LoVo (cell line): ENCODE measurements around the gene TUFT1.
"Not testable (repeated sequence)": the region's sequence is repeated elsewhere in the genome, so short reads cannot be mapped to it uniquely, and the experiment has no call there.

Source experiments
- DNase-seq: peaks from one replicate; pipeline ENCODE4 v3.0.0-alpha.2; 2016; ENCODE audit warnings: low spot score

Gene TUFT1

DNA sequence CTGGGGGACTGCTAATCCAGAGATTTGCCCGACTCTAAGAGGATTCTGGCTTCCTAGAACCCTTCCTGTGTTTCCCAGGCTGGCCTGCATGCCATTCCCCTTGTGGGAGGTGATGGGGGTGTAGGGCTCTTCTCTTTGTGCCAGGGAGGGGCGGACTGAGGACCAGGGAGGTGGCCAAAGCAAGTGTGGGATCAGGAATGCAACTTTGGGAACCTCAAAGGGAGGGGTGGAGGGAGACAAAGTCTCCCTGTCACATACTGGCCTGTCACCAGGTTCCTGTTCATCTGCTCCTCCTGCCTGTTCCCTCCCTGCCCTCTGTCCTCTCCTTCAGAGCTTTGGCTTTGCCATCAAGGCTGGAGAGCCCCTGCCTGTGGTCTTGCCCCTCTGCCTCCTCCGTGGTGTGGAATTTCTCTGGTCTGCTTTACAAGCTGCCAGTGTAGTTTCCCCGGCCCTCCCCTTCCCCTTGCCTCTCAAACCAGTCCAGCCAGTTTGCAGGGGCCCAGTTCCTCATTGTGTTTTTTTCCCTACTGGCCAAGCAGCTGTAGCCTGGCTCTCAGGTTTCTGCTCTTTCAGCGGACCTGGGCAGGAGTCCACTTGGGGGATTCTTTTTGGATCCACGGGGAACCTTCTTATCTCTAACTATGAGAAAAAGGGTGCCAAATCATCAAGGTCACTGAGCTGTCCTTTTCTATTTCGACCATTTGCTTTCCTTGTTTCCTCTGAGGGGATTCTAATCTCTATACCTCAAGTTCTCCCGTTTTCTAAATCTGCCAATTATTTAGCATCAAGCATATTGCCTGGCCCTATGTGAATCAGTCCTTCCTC lies 27.1 kb upstream of the TUFT1 start:
- DNase-seq = peak; percentile 81

DNA sequence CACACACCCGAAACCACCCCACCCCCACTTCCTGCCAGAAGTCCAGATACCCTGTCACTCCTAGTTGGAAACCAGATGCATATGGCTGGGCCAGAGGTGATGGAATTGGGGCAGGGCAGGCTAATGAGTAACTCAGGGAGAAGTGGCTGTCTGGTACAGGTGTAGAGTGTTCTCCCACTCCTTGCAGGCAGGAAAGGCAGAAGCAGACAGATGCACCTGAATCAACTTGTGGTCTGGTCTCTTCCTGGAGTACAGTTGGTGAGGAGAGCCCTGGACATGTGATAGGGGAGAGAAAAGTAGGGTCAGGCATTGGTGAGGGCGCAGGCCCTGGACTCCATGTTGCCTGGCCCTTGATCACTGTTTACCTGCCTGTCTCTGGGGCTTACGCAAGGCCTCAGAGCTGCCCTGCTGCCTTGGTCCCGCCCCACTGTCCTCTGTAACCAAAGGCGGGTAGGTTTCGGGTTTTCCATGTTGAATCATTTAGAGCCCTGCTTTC lies 26.4 kb upstream of the TUFT1 start:
- DNase-seq = peak; percentile 83

DNA sequence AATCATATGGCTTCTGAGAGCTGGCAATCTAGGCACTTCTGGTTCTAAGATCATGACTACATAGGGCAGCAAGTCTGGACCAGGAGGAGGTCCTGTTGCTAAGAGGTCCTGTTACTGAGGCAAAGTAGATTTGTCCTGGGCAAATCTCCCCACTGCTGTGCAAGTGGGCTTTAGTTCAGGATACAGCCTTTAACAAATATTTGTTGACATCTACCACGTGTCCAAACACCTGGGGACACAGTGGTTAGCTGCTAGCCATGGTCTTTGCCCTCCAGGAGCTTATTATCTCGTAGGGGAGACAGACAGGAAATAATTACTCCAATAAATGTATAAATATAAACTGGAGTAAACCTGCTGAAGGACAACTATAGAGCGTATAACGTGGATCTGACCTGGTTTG lies 25.7 kb upstream of the TUFT1 start:
- DNase-seq = no peak

DNA sequence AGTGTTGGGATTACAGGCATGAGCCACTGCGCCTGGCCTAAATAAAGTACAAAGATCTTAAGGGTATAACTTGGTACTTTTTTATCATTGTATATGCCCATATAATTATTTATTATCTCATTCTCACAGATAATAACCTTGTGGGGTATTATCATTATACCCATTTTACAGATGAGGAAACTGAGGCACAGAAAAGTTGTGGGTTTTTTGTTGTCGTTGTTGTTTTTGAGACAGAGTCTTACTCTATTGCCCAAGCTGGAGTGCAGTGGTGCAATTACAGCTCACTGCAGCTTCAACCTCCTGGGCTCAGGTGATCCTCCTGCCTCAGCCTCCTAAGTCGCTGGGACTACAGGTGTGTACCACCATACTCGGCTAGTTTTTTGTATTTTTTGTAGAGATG lies 24.8 kb upstream of the TUFT1 start:
- no peak for DNase-seq

DNA sequence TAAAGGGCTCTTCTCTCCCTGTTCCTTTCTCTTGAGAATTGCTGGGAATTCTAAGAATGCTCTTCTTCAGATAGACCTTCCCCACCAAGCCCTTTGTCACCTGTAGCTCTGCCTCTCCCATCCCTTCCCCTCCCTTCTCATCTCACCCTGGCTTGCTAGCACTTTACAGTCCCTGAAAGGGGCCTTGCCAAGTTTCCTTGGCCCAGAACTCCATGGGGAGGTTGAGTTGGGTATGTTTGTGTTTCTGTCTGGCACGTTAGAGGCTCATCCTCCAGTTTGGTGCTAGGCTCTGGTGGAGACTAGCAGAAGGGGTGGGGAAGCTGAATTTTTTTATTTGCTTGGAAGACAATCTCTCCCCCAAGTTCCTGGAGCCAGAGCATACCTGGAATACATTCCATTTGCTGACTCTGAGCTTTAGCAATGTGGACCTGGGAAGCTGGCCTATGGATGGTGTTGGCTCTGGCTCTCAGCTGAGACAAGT lies 24.0 kb upstream of the TUFT1 start:
- peak; percentile 56 for DNase-seq

DNA sequence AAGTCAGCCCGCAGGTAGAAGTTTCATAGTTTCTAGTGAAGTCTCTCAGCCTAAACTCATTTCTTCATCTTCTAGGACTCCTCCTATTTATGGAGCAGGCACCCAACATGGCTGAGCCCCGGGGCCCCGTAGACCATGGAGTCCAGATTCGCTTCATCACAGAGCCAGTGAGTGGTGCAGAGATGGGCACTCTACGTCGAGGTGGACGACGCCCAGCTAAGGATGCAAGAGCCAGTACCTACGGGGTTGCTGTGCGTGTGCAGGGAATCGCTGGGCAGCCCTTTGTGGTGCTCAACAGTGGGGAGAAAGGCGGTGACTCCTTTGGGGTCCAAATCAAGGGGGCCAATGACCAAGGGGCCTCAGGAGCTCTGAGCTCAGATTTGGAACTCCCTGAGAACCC lies 21.7 kb upstream of the TUFT1 start:
- no peak for DNase-seq

DNA sequence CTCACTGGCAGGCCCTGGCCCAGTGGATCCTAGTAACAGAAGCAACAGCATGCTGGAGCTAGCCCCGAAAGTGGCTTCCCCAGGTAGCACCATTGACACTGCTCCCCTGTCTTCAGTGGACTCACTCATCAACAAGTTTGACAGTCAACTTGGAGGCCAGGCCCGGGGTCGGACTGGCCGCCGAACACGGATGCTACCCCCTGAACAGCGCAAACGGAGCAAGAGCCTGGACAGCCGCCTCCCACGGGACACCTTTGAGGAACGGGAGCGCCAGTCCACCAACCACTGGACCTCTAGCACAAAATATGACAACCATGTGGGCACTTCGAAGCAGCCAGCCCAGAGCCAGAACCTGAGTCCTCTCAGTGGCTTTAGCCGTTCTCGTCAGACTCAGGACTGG lies 21.2 kb upstream of the TUFT1 start:
- no peak for DNase-seq

DNA sequence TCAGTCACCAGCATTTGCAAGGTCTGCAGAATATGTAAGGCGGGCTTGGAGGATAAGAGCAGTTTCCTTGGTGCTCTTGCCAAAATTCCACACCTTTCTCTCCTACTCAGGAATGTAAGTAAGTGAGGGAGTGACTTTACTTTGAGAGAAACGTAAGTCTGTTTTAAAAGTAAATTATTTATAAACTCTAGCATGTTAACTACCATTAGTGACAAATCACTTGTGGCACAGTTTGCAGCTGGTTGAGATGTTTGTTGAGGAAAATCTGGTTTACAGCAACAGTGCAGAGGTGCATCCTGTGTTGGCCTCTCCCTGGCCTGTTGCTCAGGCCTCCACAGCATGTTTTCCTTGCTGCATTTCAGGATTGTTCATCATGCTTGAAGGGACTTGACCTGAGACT lies 20.4 kb upstream of the TUFT1 start:
- no peak for DNase-seq

DNA sequence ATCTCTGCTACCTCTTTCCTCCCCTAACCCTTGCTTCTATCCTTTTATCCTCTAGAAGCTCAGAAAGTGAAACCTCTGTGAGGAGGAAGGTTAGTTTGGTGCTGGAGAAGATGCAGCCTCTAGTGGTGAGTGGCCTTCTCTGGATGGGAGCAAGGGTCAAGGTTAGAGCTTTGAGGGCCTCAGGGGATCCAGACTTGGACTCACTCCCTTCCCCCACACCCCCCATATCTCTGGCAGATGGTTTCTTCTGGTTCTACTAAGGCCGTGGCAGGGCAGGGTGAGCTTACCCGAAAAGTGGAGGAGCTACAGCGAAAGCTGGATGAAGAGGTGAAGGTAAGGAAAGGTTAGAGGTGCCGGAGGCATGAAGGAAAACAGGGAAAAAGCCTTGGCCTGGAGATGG lies 19.8 kb upstream of the TUFT1 start:
- no peak for DNase-seq

DNA sequence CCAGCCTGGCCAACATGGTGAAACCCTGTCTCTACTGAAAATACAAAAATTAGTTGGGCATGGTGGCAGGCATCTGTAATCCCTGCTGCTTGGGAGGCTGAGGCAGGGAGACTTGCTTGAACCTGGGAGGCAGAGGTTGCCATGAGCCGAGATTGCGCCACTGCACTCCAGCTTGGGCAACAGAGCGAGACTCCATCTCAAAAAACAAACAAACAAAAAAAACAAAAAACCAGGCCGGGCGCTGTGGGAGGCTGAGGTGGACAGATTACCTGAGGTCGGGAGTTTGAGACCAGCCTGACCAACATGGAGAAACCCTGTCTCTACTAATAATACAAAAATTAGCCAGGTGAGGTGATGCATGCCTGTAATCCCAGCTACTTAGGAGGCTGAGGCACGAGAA lies 17.7 kb upstream of the TUFT1 start:
- not testable (repeated sequence) for DNase-seq

DNA sequence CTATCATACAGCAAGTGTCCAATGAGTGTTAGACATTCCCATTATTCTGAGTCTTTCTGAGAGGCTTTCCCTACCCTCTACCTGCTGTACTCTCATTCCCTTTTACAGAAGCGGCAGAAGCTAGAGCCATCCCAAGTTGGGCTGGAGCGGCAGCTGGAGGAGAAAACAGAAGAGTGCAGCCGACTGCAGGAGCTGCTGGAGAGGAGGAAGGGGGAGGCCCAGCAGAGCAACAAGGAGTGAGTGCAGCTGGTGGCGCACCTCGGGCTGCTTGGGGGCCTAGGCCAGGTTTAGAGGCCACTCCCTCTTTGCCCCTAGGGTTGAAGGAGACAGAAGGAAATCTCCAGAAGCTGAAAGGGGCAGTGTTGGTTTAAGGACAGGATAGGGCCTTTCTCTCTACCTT lies 16.8 kb upstream of the TUFT1 start:
- DNase-seq = no peak

DNA sequence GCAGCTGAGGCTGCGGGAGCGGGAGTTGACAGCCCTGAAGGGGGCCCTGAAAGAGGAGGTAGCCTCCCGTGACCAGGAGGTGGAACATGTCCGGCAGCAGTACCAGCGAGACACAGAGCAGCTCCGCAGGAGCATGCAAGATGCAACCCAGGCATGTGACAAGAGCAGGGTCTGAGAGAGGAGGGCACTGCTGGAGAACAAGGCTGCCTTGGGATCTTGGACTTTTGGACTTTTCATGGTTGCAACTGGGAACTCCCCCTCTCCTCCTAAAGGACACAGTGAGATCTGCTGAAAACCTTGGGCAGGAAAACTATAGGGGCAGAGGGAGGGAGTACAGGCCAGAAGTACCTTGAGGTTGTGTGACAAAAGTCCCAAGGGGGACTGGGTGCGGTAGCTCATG lies 15.4 kb upstream of the TUFT1 start:
- no peak for DNase-seq

DNA sequence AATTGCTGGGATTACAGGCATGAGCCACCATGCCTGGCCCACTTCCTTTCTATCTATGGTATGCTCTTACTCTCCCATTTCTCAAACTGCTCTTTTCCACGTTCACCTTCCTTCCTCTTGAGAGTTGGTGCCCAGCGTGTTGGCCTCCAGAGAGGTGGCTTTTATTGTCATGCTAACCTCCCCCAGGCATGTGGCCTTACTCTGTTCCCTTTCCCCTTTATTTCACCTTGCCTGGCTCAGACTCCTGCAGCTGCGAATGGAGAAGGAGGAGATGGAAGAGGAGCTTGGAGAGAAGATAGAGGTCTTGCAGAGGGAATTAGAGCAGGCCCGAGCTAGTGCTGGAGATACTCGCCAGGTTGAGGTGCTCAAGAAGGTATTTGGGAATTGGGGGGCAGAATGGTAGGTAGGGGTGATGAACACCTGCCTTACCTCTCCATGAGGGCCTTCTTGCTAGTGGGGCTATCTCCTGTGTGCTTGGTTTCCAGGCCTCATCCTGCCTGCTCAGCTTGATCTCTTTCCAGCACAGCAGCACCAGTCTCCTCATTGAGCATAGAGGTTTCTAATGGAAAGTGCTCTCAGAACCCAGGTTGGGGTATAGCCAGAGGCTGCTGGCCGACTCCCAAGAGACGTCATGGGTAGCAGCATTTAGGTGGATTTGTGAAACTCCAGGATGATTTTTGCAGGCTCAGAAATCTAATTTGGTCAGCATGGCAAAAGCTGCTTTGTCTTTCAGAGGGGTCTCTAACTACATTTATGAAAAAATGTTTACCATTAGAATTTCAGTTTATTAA lies 13.2 kb upstream of the TUFT1 start:
- no peak for DNase-seq

DNA sequence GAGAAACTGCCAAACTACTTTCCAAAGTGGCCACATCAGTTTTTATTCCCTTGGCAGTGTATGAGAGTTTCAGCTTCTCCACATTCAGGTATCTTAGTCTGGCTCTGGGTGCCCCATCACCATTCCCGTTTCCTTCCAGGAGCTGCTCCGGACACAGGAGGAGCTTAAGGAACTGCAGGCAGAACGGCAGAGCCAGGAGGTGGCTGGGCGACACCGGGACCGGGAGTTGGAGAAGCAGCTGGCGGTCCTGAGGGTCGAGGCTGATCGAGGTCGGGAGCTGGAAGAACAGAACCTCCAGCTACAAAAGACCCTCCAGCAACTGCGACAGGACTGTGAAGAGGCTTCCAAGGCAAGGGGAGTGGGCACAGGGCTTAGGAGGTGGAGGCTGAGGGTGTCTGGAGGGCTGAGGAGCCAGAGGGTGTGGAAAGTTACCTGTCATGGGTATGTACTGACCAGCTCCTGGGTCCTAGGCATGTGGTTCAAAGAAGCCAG lies 10.9 kb upstream of the TUFT1 start:
- no peak for DNase-seq

DNA sequence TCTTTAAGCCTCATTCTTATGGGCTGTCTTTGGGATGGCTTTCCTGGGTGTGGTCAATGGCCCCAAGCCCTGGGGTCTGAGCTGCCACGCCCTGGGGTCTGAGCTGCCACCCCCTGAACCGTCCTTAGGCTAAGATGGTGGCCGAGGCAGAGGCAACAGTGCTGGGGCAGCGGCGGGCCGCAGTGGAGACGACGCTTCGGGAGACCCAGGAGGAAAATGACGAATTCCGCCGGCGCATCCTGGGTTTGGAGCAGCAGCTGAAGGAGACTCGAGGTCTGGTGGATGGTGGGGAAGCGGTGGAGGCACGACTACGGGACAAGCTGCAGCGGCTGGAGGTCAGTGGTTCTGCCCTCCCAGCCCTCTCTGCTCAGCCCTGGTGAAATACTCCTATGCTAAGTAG lies 10.3 kb upstream of the TUFT1 start:
- DNase-seq = no peak

DNA sequence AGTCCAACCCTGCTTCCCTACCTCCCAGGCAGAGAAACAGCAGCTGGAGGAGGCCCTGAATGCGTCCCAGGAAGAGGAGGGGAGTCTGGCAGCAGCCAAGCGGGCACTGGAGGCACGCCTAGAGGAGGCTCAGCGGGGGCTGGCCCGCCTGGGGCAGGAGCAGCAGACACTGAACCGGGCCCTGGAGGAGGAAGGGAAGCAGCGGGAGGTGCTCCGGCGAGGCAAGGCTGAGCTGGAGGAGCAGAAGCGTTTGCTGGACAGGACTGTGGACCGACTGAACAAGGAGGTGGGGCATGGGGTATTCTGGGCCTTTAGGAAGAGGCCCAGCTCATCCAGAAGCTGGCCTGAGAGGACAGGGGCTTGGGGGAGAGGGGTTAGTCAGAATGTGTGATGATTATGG lies 9.6 kb upstream of the TUFT1 start:
- no peak for DNase-seq

DNA sequence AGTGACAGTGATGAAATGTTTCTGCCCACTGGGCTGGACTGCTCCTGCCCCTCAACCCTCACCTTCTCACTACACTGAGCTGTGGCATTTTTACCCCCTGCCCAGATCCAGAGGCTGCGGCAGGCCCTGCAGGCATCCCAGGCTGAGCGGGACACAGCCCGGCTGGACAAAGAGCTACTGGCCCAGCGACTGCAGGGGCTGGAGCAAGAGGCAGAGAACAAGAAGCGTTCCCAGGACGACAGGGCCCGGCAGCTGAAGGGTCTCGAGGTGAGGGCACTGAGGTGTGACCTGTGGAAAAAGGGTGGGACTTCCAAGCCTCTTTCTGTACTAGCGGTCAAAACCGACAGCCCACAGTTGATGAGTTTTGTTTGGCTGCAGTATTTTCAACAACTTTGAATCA lies 6.2 kb upstream of the TUFT1 start:
- DNase-seq = no peak

DNA sequence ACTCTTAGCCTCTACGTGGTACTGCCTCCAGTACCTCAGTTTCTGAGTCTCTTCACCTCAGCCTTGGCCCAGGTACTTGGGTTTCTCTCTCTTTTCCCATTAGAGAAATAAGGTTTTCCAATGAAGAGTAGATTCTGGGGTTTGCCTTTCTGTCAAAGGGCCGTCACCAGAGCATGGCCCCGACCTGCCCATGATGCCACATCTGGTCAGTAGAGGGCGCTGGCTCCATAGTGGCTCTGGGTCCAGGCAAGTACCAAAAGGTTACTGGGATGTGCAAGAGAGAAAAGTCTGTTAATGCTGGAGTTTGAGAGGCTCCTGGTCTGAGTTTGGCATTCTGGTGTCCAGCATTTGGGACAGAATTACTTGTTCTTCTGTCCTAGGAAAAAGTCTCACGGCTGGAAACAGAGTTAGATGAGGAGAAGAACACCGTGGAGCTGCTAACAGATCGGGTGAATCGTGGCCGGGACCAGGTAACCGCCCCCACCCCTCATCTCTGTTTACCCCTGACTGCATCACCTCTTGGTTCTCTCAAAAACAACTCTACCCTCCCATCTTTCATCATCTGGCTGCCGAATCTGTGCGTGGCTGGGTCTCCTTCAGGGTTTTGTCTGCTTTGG lies 5.3 kb upstream of the TUFT1 start:
- no peak for DNase-seq

DNA sequence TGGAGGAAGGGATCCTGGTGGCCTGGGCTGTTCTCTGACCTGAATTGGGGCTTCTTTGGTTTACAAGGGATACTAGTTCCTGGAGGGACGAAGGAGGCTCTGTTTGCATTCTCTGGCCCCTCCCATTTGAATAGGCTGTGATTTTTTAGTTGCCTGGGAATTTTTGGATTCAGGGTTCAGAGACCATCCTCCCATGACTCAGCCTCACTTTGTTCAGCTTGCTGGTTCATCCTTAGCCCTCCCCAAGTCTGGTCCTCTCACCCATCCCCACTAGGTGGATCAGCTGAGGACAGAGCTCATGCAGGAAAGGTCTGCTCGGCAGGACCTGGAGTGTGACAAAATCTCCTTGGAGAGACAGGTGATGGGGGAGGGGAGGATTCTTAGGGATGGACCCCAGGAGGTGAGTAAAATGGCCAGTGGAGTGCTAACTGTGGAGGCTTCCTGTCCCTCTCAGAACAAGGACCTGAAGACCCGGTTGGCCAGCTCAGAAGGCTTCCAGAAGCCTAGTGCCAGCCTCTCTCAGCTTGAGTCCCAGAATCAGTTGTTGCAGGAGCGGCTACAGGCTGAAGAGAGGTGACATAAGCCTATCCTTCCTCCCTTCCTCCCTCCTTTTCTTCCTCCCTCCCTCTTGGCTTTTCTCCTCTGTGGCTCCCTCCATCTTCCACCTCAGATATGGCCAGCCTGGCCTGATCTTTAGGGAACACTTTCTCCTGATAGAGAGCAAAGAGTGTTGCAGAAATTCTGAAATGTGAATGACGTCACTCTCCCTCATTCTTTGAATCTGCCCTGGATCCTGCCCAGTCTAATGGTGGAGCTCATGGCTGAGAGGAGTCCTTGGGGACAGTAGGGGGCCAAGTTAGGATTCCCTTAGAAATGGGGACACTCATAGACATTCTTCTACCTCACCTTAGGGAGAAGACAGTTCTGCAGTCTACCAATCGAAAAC lies 4.5 kb upstream of the TUFT1 start:
- DNase-seq = no peak

DNA sequence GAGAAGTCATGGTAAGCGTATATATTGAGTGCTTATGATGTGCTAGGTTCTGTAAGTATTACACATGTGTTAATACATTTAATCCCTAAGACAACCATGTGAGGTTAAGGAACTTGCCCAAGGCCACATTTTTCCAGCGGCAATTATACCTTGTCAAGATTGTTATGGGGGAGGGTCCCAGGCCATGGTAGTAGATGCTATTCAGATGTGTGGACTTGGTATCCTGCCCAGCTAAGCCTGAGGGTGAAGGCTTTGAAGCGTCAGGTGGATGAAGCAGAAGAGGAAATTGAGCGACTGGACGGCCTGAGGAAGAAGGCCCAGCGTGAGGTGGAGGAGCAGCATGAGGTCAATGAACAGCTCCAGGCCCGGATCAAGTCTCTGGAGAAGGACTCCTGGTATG lies 3.6 kb upstream of the TUFT1 start:
- DNase-seq = no peak

DNA sequence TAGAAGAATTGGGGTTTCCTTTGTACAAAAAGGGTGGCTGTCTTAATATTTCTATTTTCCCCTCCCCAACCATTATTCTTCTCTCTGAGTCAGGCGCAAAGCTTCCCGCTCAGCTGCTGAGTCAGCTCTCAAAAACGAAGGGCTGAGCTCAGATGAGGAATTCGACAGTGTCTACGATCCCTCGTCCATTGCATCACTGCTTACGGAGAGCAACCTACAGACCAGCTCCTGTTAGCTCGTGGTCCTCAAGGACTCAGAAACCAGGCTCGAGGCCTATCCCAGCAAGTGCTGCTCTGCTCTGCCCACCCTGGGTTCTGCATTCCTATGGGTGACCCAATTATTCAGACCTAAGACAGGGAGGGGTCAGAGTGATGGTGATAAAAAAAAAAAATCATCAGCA lies 3.0 kb upstream of the TUFT1 start:
- no peak for DNase-seq
